HEK293 (cell line): ENCODE results near the gene GRM2.

Source experiments
- CTCF ChIA-PET: fragments of 350-600 bp; formaldehyde crosslinking; extraction: SDS; loops from one replicate; lab custom pipeline; 2021; ENCODE audit warnings: antibody characterized with exemption; lab: Yijun Ruan, JAX
- POLR2A ChIA-PET: fragments of 300-600 bp; formaldehyde crosslinking; extraction: SDS; loops from one replicate; lab custom pipeline; 2020; ENCODE audit warnings: antibody characterized with exemption, inconsistent platforms; lab: Yijun Ruan, JAX
- H3K27ac ChIP-seq: fragments of 200-500 bp; sonication (Bioruptor generic); 2 replicates; pipeline ENCODE4 v1.5.1; 2014; ENCODE audit warnings: low read depth, low read length, control low read depth, inconsistent platforms; ENCODE audit errors: extremely low read depth
- H3K36me3 ChIP-seq, 2 experiments: fragments of 200-500 bp in 1 of 2; sonication (Bioruptor generic) in 1 of 2; 1 replicate in 1 of 2; 2 replicates in 1 of 2; pipeline ENCODE4 v1.5.1; 2014 to 2017; ENCODE audit warnings: inconsistent platforms in 2 of 2, low read length in 2 of 2; ENCODE audit not compliant: control insufficient read depth in 2 of 2, insufficient read depth in 1 of 2
- H3K4me1 ChIP-seq: fragments of 200-500 bp; sonication (Bioruptor generic); 2 replicates; pipeline ENCODE4 v1.5.1; 2014; ENCODE audit warnings: mild to moderate bottlenecking, low read length, inconsistent platforms; ENCODE audit not compliant: control insufficient read depth, insufficient read depth
- H3K4me3 ChIP-seq: 2 replicates; pipeline ENCODE4 v1.5.1; 2011; ENCODE audit warnings: low read depth, mild to moderate bottlenecking, control low read depth, low read length, moderate library complexity
- H3K9me3 ChIP-seq: fragments of 200-500 bp; sonication (Bioruptor generic); 2 replicates; pipeline ENCODE4 v1.5.1; 2014; ENCODE audit warnings: low read depth, low read length, inconsistent platforms; ENCODE audit not compliant: control insufficient read depth, insufficient read depth
- EGR2 ChIP-seq: fragments of 450-650 bp; formaldehyde crosslinking; IDR thresholded peaks from 2 replicates; pipeline ENCODE4 v1.5.1; 2016; ENCODE audit warnings: low read depth, missing biosample characterization, missing genetic modification characterization
- HOXA7 ChIP-seq: sonication (generic); formaldehyde crosslinking; IDR thresholded peaks from 2 replicates; pipeline ENCODE4 v1.8.1; 2022; ENCODE audit warnings: missing genetic modification reagents, borderline replicate concordance
- TRIM28 ChIP-seq: IDR thresholded peaks from 2 replicates; pipeline ENCODE4 v1.6.1; 2011; ENCODE audit warnings: low read length, control low read depth, borderline replicate concordance
- YY1 ChIP-seq: fragments of 450-650 bp; formaldehyde crosslinking; IDR thresholded peaks from 2 replicates; pipeline ENCODE4 v1.5.1; 2018; ENCODE audit warnings: missing biosample characterization, missing genetic modification characterization
- ZNF114 ChIP-seq: fragments of 450-650 bp; formaldehyde crosslinking; IDR thresholded peaks from 2 replicates; pipeline ENCODE4 v1.5.0; 2017; ENCODE audit warnings: missing biosample characterization, missing genetic modification characterization
- ZNF2 ChIP-seq: fragments of 450-650 bp; formaldehyde crosslinking; IDR thresholded peaks from 2 replicates; pipeline ENCODE4 v1.5.1; 2016; ENCODE audit warnings: missing biosample characterization, missing genetic modification characterization
- ZNF248 ChIP-seq: fragments of 450-650 bp; formaldehyde crosslinking; IDR thresholded peaks from 2 replicates; pipeline ENCODE4 v1.5.1; 2017; ENCODE audit warnings: missing biosample characterization, missing genetic modification characterization
- ZNF324 ChIP-seq: fragments of 450-650 bp; formaldehyde crosslinking; IDR thresholded peaks from 2 replicates; pipeline ENCODE4 v1.5.1; 2016; ENCODE audit warnings: missing biosample characterization, missing genetic modification characterization
- ZNF341 ChIP-seq: fragments of 450-650 bp; formaldehyde crosslinking; IDR thresholded peaks from 2 replicates; pipeline ENCODE4; 2016; ENCODE audit warnings: low read depth, missing biosample characterization, missing genetic modification characterization
- ZNF514 ChIP-seq: fragments of 450-650 bp; formaldehyde crosslinking; IDR thresholded peaks from 2 replicates; pipeline ENCODE4 v1.5.1; 2016; ENCODE audit warnings: missing biosample characterization, missing genetic modification characterization
- ZNF837 ChIP-seq: fragments of 450-650 bp; formaldehyde crosslinking; IDR thresholded peaks from 2 replicates; pipeline ENCODE4 v1.5.1; 2016; ENCODE audit warnings: missing biosample characterization, missing genetic modification characterization
- ZSCAN23 ChIP-seq: fragments of 450-650 bp; formaldehyde crosslinking; IDR thresholded peaks from 2 replicates; pipeline ENCODE4 v1.5.1; 2016; ENCODE audit warnings: missing biosample characterization, missing genetic modification characterization
- TF ChIP-seq, protein P1 (sequence below): fragments of 450-650 bp; formaldehyde crosslinking; IDR thresholded peaks from 2 replicates; pipeline ENCODE4 v1.5.1; 2016; ENCODE audit warnings: missing biosample characterization, missing genetic modification characterization
- TF ChIP-seq, protein P2 (sequence below): fragments of 450-650 bp; formaldehyde crosslinking; IDR thresholded peaks from 2 replicates; pipeline ENCODE4 v1.5.1; 2017; ENCODE audit warnings: missing biosample characterization, missing genetic modification characterization
- TF ChIP-seq, protein P3 (sequence below): fragments of 450-650 bp; formaldehyde crosslinking; IDR thresholded peaks from 2 replicates; pipeline ENCODE4 v1.5.1; 2016; ENCODE audit warnings: missing biosample characterization, missing genetic modification characterization
- TF ChIP-seq, protein P4 (sequence below): fragments of 450-650 bp; formaldehyde crosslinking; IDR thresholded peaks from 2 replicates; pipeline ENCODE4 v1.5.1; 2016; ENCODE audit warnings: missing biosample characterization, missing genetic modification characterization

GRM2 gene

DNA sequence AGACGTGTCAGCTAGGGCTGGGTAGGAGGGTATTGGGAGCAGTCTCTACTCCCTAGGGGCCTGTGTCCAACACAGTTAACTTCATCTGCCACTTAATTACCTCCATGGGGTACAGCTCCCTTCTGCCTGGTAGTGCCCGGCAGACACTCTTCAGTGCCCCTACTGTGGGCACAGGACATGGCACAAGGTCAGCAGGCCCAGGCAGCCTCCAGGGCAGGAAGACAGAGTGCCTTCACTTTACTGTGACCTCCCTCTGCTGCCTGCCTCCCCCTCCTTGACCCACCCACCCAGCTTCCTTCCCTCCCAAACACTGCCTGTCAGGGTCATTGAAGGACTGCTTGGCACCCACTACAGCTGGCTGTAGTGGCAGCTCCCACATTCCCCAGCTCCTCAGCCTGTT is 6.5 kb upstream of the GRM2 start:
- TF ChIP-seq ZNF2 (tag by site-specific recombination) = no peak
- TF ChIP-seq, protein P1, sequence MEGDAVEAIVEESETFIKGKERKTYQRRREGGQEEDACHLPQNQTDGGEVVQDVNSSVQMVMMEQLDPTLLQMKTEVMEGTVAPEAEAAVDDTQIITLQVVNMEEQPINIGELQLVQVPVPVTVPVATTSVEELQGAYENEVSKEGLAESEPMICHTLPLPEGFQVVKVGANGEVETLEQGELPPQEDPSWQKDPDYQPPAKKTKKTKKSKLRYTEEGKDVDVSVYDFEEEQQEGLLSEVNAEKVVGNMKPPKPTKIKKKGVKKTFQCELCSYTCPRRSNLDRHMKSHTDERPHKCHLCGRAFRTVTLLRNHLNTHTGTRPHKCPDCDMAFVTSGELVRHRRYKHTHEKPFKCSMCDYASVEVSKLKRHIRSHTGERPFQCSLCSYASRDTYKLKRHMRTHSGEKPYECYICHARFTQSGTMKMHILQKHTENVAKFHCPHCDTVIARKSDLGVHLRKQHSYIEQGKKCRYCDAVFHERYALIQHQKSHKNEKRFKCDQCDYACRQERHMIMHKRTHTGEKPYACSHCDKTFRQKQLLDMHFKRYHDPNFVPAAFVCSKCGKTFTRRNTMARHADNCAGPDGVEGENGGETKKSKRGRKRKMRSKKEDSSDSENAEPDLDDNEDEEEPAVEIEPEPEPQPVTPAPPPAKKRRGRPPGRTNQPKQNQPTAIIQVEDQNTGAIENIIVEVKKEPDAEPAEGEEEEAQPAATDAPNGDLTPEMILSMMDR = no peak
- TF ChIP-seq ZNF248 (tag by site-specific recombination) = no peak
- POLR2A ChIA-PET = no interaction called here

DNA sequence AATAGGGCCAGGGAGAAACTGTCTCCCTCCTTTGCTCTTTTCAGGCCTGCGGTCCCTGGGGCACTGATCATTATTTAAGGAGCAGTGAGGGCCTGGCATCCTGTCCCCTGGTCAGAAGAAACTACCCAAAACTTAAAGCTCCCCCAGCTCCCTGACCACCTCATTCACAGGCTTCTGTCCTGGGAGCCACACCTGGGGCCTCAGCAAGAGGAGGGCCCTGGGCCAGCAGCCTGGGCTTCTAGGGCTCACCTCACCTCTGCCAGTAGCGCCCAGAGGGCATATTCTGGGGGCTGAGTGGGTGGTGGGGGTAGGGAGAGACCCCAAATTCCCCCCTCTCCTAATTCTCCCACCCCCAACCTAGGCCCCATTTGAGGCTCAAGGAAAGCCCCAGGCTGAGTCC is 4.7 kb upstream of the GRM2 start:
- ChIA-PET POLR2A (interaction anchor here (0.7 kb wide), 1 partner anchor 135 kb away, joined by 5 read pairs; no protein-coding TSS in a partner anchor), CTCF (no interaction called here)
- no peak overlapping the region for H3K27ac ChIP-seq
- no peaks in the 10 kb centered on the region for H3K9me3 ChIP-seq
- TF ChIP-seq, protein P2, sequence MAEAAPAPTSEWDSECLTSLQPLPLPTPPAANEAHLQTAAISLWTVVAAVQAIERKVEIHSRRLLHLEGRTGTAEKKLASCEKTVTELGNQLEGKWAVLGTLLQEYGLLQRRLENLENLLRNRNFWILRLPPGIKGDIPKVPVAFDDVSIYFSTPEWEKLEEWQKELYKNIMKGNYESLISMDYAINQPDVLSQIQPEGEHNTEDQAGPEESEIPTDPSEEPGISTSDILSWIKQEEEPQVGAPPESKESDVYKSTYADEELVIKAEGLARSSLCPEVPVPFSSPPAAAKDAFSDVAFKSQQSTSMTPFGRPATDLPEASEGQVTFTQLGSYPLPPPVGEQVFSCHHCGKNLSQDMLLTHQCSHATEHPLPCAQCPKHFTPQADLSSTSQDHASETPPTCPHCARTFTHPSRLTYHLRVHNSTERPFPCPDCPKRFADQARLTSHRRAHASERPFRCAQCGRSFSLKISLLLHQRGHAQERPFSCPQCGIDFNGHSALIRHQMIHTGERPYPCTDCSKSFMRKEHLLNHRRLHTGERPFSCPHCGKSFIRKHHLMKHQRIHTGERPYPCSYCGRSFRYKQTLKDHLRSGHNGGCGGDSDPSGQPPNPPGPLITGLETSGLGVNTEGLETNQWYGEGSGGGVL (tag by site-specific recombination) = 0 out of 2 replicates have a peak, but pooled peaks have one; percentile 10
- no peak for TF ChIP-seq ZNF114 (tag by site-specific recombination)
- TF ChIP-seq HOXA7 = no peak
- peaks cover 0 to 76% of the 10 kb centered on the region in 2 experiments; a peak in 2 of 3 replicates for H3K36me3 ChIP-seq
- no peaks in the 10 kb centered on the region for H3K4me1 ChIP-seq
- H3K4me3 ChIP-seq = no peak overlapping the region

More for the DNA sequence above, 6.5 kb upstream of the GRM2 start:
- no peaks in the 10 kb centered on the region for H3K4me1 ChIP-seq
- CTCF ChIA-PET = no interaction called here
- H3K36me3 ChIP-seq = peaks cover 0 to 94% of the 10 kb centered on the region in 2 experiments; a peak in 2 of 3 replicates
- no peak overlapping the region for H3K4me3 ChIP-seq
- no peaks in the 10 kb centered on the region for H3K9me3 ChIP-seq
- no peak overlapping the region for H3K27ac ChIP-seq

DNA sequence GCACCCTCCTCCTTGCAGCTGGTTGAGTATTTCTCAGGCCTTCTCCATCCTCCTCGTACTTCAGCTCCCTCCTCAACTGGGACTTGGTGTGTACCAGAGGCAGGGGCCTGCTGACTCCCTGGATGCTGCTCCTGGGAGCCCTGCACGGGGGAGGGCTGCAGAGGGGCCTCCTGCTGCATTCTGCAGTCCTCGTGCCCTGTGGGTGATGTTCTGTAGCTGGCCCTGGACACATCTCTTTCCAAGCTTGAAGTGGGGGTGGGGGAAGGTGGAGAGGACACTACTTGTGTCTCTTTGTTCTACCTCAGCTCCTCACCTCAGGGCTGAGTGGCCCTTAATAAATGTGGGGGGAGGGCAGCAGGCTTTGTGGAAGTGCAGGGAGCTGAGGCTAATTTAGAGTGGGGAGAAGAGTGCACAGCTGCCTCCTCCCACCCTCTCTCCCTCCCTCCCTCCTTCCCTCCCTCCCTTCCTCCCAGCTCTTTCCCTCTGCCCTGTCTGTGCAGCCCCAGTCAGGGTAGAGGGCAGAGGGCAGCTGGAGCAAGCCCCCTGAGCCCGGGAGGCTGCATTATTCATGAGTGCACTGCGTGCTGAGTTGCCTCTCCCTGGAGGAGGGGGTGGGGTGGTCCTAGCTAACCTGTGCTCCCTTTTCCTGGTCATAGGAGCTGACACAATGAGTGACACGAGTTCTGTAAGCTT is 3.7 kb upstream of the GRM2 start:
- H3K4me1 ChIP-seq = no peaks in the 10 kb centered on the region
- no peaks in the 10 kb centered on the region for H3K9me3 ChIP-seq
- ChIA-PET POLR2A (interaction anchor here (0.5 to 0.7 kb wide), 2 partner anchors 80 to 136 kb away, joined by 5 read pairs; no protein-coding TSS in a partner anchor), CTCF (no interaction called here)
- TF ChIP-seq, protein P3, sequence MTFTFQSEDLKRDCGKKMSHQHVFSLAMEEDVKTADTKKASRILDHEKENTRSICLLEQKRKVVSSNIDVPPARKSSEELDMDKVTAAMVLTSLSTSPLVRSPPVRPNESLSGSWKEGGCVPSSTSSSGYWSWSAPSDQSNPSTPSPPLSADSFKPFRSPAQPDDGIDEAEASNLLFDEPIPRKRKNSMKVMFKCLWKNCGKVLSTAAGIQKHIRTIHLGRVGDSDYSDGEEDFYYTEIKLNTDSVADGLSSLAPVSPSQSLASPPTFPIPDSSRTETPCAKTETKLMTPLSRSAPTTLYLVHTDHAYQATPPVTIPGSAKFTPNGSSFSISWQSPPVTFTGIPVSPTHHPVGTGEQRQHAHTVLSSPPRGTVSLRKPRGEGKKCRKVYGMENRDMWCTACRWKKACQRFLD (tag by site-specific recombination) = no peak
- 0 out of 2 replicates have a peak, but pooled peaks have one; percentile 21 for TF ChIP-seq ZNF341
- no peak overlapping the region for H3K4me3 ChIP-seq
- no peak overlapping the region for H3K27ac ChIP-seq
- peaks cover 0 to 66% of the 10 kb centered on the region in 2 experiments; a peak in 2 of 3 replicates for H3K36me3 ChIP-seq

DNA sequence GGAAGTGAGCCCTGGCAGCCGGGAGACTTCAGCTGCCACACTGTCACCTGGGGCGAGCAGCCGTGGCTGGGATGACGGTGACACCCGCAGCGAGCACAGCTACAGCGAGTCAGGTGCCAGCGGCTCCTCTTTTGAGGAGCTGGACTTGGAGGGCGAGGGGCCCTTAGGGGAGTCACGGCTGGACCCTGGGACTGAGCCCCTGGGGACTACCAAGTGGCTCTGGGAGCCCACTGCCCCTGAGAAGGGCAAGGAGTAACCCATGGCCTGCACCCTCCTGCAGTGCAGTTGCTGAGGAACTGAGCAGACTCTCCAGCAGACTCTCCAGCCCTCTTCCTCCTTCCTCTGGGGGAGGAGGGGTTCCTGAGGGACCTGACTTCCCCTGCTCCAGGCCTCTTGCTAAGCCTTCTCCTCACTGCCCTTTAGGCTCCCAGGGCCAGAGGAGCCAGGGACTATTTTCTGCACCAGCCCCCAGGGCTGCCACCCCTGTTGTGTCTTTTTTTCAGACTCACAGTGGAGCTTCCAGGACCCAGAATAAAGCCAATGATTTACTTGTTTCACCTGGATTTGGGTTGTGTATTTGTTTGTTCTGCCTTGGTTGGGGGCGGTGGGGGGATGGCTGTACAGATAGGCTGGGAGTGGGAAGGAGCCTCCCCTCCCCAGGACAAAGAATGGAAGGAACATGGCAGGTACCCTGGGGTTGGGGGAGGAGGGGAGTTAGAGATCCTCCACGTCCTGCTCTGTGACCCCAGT is 2.9 kb upstream of the GRM2 start:
- POLR2A ChIA-PET = no interaction called here

More for the DNA sequence above, 2.9 kb upstream of the GRM2 start:
- CTCF ChIA-PET = interaction anchor here (1.3 kb wide), 1 partner anchor 15 kb away, joined by 4 read pairs; no protein-coding TSS in a partner anchor
- Histone ChIP-seq H3K27ac (no peak overlapping the region), H3K36me3 (peaks cover 0 to 59% of the 10 kb centered on the region in 2 experiments; a peak in 2 of 3 replicates), H3K9me3 (no peaks in the 10 kb centered on the region), H3K4me3 (no peak overlapping the region), H3K4me1 (no peaks in the 10 kb centered on the region)
- TF ChIP-seq ZNF514 (tag by site-specific recombination) = no peak
- TF ChIP-seq ZNF324 (tag by site-specific recombination) = no peak
- no peak for TF ChIP-seq ZSCAN23 (tag by site-specific recombination)
- no peak for TF ChIP-seq EGR2 (tag by site-specific recombination)
- TF ChIP-seq, protein P4, sequence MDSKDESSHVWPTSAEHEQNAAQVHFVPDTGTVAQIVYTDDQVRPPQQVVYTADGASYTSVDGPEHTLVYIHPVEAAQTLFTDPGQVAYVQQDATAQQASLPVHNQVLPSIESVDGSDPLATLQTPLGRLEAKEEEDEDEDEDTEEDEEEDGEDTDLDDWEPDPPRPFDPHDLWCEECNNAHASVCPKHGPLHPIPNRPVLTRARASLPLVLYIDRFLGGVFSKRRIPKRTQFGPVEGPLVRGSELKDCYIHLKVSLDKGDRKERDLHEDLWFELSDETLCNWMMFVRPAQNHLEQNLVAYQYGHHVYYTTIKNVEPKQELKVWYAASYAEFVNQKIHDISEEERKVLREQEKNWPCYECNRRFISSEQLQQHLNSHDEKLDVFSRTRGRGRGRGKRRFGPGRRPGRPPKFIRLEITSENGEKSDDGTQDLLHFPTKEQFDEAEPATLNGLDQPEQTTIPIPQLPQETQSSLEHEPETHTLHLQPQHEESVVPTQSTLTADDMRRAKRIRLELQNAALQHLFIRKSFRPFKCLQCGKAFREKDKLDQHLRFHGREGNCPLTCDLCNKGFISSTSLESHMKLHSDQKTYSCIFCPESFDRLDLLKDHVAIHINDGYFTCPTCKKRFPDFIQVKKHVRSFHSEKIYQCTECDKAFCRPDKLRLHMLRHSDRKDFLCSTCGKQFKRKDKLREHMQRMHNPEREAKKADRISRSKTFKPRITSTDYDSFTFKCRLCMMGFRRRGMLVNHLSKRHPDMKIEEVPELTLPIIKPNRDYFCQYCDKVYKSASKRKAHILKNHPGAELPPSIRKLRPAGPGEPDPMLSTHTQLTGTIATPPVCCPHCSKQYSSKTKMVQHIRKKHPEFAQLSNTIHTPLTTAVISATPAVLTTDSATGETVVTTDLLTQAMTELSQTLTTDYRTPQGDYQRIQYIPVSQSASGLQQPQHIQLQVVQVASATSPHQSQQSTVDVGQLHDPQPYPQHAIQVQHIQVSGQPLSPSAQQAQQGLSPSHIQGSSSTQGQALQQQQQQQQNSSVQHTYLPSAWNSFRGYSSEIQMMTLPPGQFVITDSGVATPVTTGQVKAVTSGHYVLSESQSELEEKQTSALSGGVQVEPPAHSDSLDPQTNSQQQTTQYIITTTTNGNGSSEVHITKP (tag by site-specific recombination) = no peak
- TF ChIP-seq TRIM28 = no peak
- TF ChIP-seq ZNF837 (tag by site-specific recombination) = no peak
- TF ChIP-seq YY1 (tag by site-specific recombination) = no peak
